CD4-positive, alpha-beta T cell treated with Interleukin-4 for 4 hours (primary cell): ENCODE data around the gene CCDC157.
A peak's percentile ranks its signal among the peaks of the same experiment; 100 is the strongest.
"Not testable (repeated sequence)": the region's sequence is repeated elsewhere in the genome, so short reads cannot be mapped to it uniquely, and the experiment has no call there.

Source experiments
- DNase-seq: peaks from one replicate; pipeline ENCODE4 v3.0.0-alpha.2; 2020

CCDC157 gene

GRCh38 chr22:30392661-30393321 lies 36.0 kb downstream of the CCDC157 start:
- no peak for DNase-seq

- DNase-seq: no peak
Measured at GRCh38 chr22:30393322-30393680, 36.5 kb downstream of the CCDC157 start.

GRCh38 chr22:30393885-30394284 lies 37.1 kb downstream of the CCDC157 start:
- no peak for DNase-seq

- peak; percentile 44 for DNase-seq
Measured at GRCh38 chr22:30396871-30397655, 40.3 kb downstream of the CCDC157 start, which contains the start of gene SEC14L2. Gene SEC14L2 (plus strand): TSS chr22:30397018. CDS start chr22:30397117, 99 bp downstream.

GRCh38 chr22:30397656-30398635 lies 41.1 kb downstream of the CCDC157 start:
- DNase-seq: no peak

- no peak for DNase-seq
Measured at GRCh38 chr22:30398685-30399680, 42.2 kb downstream of the CCDC157 start.

GRCh38 chr22:30399718-30400117 lies 42.9 kb downstream of the CCDC157 start:
- DNase-seq: no peak

- no peak for DNase-seq
Measured at GRCh38 chr22:30400159-30400558, 43.4 kb downstream of the CCDC157 start.

GRCh38 chr22:30401024-30401423 lies 44.2 kb downstream of the CCDC157 start:
- DNase-seq: not testable (repeated sequence)

- no peak for DNase-seq
Measured at GRCh38 chr22:30402028-30402765, 45.4 kb downstream of the CCDC157 start.

- not testable (repeated sequence) for DNase-seq
Measured at GRCh38 chr22:30402766-30403104, 45.9 kb downstream of the CCDC157 start.

- no peak for DNase-seq
Measured at GRCh38 chr22:30404307-30404706, 47.5 kb downstream of the CCDC157 start.

- DNase-seq: no peak
Measured at GRCh38 chr22:30405731-30406130, 48.9 kb downstream of the CCDC157 start.

- no peak for DNase-seq
Measured at GRCh38 chr22:30406400-30406799, 49.6 kb downstream of the CCDC157 start.

- DNase-seq: no peak
Measured at GRCh38 chr22:30408388-30409102, 51.7 kb downstream of the CCDC157 start.

- no peak for DNase-seq
Measured at GRCh38 chr22:30411780-30412179, 55.0 kb downstream of the CCDC157 start.

- DNase-seq: no peak
Measured at GRCh38 chr22:30413001-30413400, 56.2 kb downstream of the CCDC157 start.

GRCh38 chr22:30413745-30414524 lies 57.1 kb downstream of the CCDC157 start:
- no peak for DNase-seq

GRCh38 chr22:30414525-30415047 lies 57.8 kb downstream of the CCDC157 start:
- DNase-seq: no peak
